Immature natural killer cell (primary cell): ENCODE measurements around the gene HDAC10. TPM values are rescaled to one million over a fixed set of nuclear protein-coding genes. Genes with fewer than 3 reads are reported as not detected.

Experiments
- DNase-seq, 3 donors: peaks; one replicate each; pipeline ENCODE4 v3.0.0; 2022; ENCODE audit warnings: mixed read lengths in 1 of 3
- H3K27ac Mint-ChIP-seq, 6 donors: one replicate each; pipeline ENCODE4 v1.8.0; 2020; ENCODE audit warnings: mixed read lengths in 6 of 6, mild to moderate bottlenecking in 5 of 6, inconsistent platforms in 4 of 6, moderate library complexity in 3 of 6
- H3K27me3 Mint-ChIP-seq, 3 donors: one replicate each; pipeline ENCODE4 v1.8.0; 2020 to 2021; ENCODE audit warnings: low read depth in 3 of 3, mild to moderate bottlenecking in 3 of 3, mixed read lengths in 3 of 3, moderate library complexity in 3 of 3, inconsistent platforms in 1 of 3
- H3K36me3 Mint-ChIP-seq, 3 donors: one replicate each; pipeline ENCODE4 v1.8.0; 2020; ENCODE audit warnings: mixed read lengths in 3 of 3, inconsistent platforms in 2 of 3, mild to moderate bottlenecking in 2 of 3
- H3K4me1 Mint-ChIP-seq, 2 donors: one replicate each; pipeline ENCODE4 v1.8.0; 2020; ENCODE audit warnings: inconsistent platforms in 2 of 2, mild to moderate bottlenecking in 2 of 2, mixed read lengths in 2 of 2, moderate library complexity in 1 of 2
- H3K4me3 Mint-ChIP-seq, 5 donors: one replicate each; pipeline ENCODE4 v1.8.0; 2020; ENCODE audit warnings: mild to moderate bottlenecking in 5 of 5, mixed read lengths in 5 of 5, inconsistent platforms in 3 of 5, moderate library complexity in 3 of 5
- H3K9me3 Mint-ChIP-seq, 6 donors: one replicate each; pipeline ENCODE4 v1.8.0; 2020; ENCODE audit warnings: mild to moderate bottlenecking in 6 of 6, mixed read lengths in 6 of 6, inconsistent platforms in 4 of 6, moderate library complexity in 3 of 6
- polyA plus RNA-seq, 3 donors: library from polyadenylated mRNA; unstranded; fragments of 300-500 nt; fragmentation: Illumina TruSeq; gene quantifications; one replicate each; pipeline ENCODE4 v1.2.3, GENCODE V29; 2021

Gene HDAC10
- polyA plus RNA-seq, 3 donors from 2014 or later: 10.0 to 13.4 (median 11.2) TPM

GRCh38 chr22:50252082-50253045, 1.3 kb upstream of the HDAC10 start:
- H3K27ac Mint-ChIP-seq: peak overlapping the region in 4 of 6 donors; percentile 27 to 74 (median 49)

GRCh38 chr22:50251477-50252081, 514 bp upstream of the HDAC10 start:
- no peak for DNase-seq

More at GRCh38 chr22:50252082-50253045, 1.3 kb upstream of the HDAC10 start:
- DNase-seq: peak; percentile 58 to 70 (median 65)
- Mint-ChIP-seq H3K4me3 (peak overlapping the region; percentile 40 to 69 (median 60)), H3K36me3 (no peaks in the 10 kb centered on the region), H3K9me3 (no peaks in the 10 kb centered on the region), H3K27me3 (peaks cover 1 to 9% (median 2%) of the 10 kb centered on the region in 3 donors), H3K4me1 (peaks cover 0 to 19% of the 10 kb centered on the region in 2 donors)

GRCh38 chr22:50250249-50250554, 863 bp downstream of the HDAC10 start:
- H3K4me1 Mint-ChIP-seq: peaks cover under 1 to 28% of the 10 kb centered on the region in 2 donors
- no peaks in the 10 kb centered on the region for H3K36me3 Mint-ChIP-seq
- DNase-seq: no peak
- no peaks in the 10 kb centered on the region for H3K9me3 Mint-ChIP-seq
- H3K27ac Mint-ChIP-seq: peak overlapping the region in 5 of 6 donors; percentile 44 to 84 (median 67)
- H3K27me3 Mint-ChIP-seq: peaks cover 2 to 7% (median 2%) of the 10 kb centered on the region in 3 donors
- H3K4me3 Mint-ChIP-seq: peak overlapping the region; percentile 81 to 87 (median 83)

More at GRCh38 chr22:50251477-50252081, 514 bp upstream of the HDAC10 start:
- H3K4me3 Mint-ChIP-seq: peak overlapping the region; percentile 40 to 69 (median 58)
- no peaks in the 10 kb centered on the region for H3K36me3 Mint-ChIP-seq
- no peaks in the 10 kb centered on the region for H3K9me3 Mint-ChIP-seq
- peaks cover 2 to 9% (median 2%) of the 10 kb centered on the region in 3 donors for H3K27me3 Mint-ChIP-seq
- peak overlapping the region in 3 of 6 donors; percentile 27 to 74 (median 69) for H3K27ac Mint-ChIP-seq
- peaks cover 0 to 23% of the 10 kb centered on the region in 2 donors for H3K4me1 Mint-ChIP-seq

GRCh38 chr22:50249341-50250248, 1.5 kb downstream of the HDAC10 start:
- peaks cover 5 to 11% (median 6%) of the 10 kb centered on the region in 3 donors for H3K27me3 Mint-ChIP-seq
- H3K4me3 Mint-ChIP-seq: peak overlapping the region in 4 of 5 donors; percentile 81 to 87 (median 84)
- no peak for DNase-seq
- H3K9me3 Mint-ChIP-seq: no peaks in the 10 kb centered on the region
- H3K4me1 Mint-ChIP-seq: peaks cover 6 to 31% of the 10 kb centered on the region in 2 donors
- peak overlapping the region in 3 of 6 donors; percentile 44 to 67 (median 55) for H3K27ac Mint-ChIP-seq
- peaks cover 0 to 3% (median 3%) of the 10 kb centered on the region in 3 donors for H3K36me3 Mint-ChIP-seq

- H3K36me3 Mint-ChIP-seq: peaks cover 0 to 3% (median 3%) of the 10 kb centered on the region in 3 donors
- H3K27me3 Mint-ChIP-seq: peaks cover 5 to 13% (median 9%) of the 10 kb centered on the region in 3 donors
- peak overlapping the region in 2 of 6 donors; percentile 70 to 92 for H3K27ac Mint-ChIP-seq
- no peak for DNase-seq
- H3K4me1 Mint-ChIP-seq: peaks cover 16 to 41% of the 10 kb centered on the region in 2 donors
- no peaks in the 10 kb centered on the region for H3K9me3 Mint-ChIP-seq
- peak overlapping the region in 4 of 5 donors; percentile 15 to 46 (median 24) for H3K4me3 Mint-ChIP-seq
Observed at GRCh38 chr22:50248196-50249081, 2.6 kb downstream of the HDAC10 start.

GRCh38 chr22:50247748-50248147, 3.3 kb downstream of the HDAC10 start:
- peak overlapping the region; percentile 11 to 92 (median 42) for H3K27ac Mint-ChIP-seq
- H3K4me1 Mint-ChIP-seq: peaks cover 20 to 48% of the 10 kb centered on the region in 2 donors
- H3K4me3 Mint-ChIP-seq: peak overlapping the region; percentile 15 to 49 (median 42)
- DNase-seq: peak in 1 of 3 donors; percentile 74
- peaks cover 0 to 3% (median 3%) of the 10 kb centered on the region in 3 donors for H3K36me3 Mint-ChIP-seq
- H3K27me3 Mint-ChIP-seq: peaks cover 5 to 13% (median 9%) of the 10 kb centered on the region in 3 donors
- H3K9me3 Mint-ChIP-seq: no peaks in the 10 kb centered on the region

- peaks cover 30 to 56% of the 10 kb centered on the region in 2 donors for H3K4me1 Mint-ChIP-seq
- H3K27ac Mint-ChIP-seq: peak overlapping the region in 5 of 6 donors; percentile 26 to 92 (median 48)
- peaks cover 5 to 13% (median 9%) of the 10 kb centered on the region in 3 donors for H3K27me3 Mint-ChIP-seq
- no peaks in the 10 kb centered on the region for H3K9me3 Mint-ChIP-seq
- no peak for DNase-seq
- H3K36me3 Mint-ChIP-seq: peaks cover 0 to 3% (median 3%) of the 10 kb centered on the region in 3 donors
- peak overlapping the region; percentile 50 to 97 (median 52) for H3K4me3 Mint-ChIP-seq
Observed at GRCh38 chr22:50246242-50247175, 4.6 kb downstream of the HDAC10 start.

- H3K4me3 Mint-ChIP-seq: peak overlapping the region; percentile 94 to 100 (median 97)
- DNase-seq: no peak
- H3K4me1 Mint-ChIP-seq: peaks cover 38 to 59% of the 10 kb centered on the region in 2 donors
- H3K27ac Mint-ChIP-seq: peak overlapping the region; percentile 95 to 99 (median 98)
- peaks cover 0 to 3% (median 3%) of the 10 kb centered on the region in 3 donors for H3K36me3 Mint-ChIP-seq
- peaks cover 5 to 9% (median 9%) of the 10 kb centered on the region in 3 donors for H3K27me3 Mint-ChIP-seq
- H3K9me3 Mint-ChIP-seq: no peaks in the 10 kb centered on the region
Observed at GRCh38 chr22:50245214-50246072, 5.6 kb downstream of the HDAC10 start.

GRCh38 chr22:50244420-50245213, 6.4 kb downstream of the HDAC10 start, which contains the start of gene TUBGCP6:
TSS of gene TUBGCP6 (minus strand) at chr22:50245023. CDS start at chr22:50244459, 564 bp downstream.
- Mint-ChIP-seq H3K4me3 (peak within 1 kb of the TSS; percentile 94 to 100 (median 97)), H3K36me3 (peaks cover 0 to 3% (median 3%) of the 10 kb centered on the region in 3 donors), H3K27me3 (peaks cover 5 to 9% (median 9%) of the 10 kb centered on the region in 3 donors), H3K27ac (peak within 1 kb of the TSS; percentile 95 to 99 (median 98)), H3K4me1 (peaks cover 38 to 51% of the 10 kb centered on the region in 2 donors), H3K9me3 (no peaks in the 10 kb centered on the region)
- DNase-seq: peak; percentile 93 to 94 (median 93)
